ENCODE data around the gene FDCSP.
"Not testable (repeated sequence)": the region's sequence is repeated elsewhere in the genome, so short reads cannot be mapped to it uniquely, and the experiment has no call there.

DNA sequence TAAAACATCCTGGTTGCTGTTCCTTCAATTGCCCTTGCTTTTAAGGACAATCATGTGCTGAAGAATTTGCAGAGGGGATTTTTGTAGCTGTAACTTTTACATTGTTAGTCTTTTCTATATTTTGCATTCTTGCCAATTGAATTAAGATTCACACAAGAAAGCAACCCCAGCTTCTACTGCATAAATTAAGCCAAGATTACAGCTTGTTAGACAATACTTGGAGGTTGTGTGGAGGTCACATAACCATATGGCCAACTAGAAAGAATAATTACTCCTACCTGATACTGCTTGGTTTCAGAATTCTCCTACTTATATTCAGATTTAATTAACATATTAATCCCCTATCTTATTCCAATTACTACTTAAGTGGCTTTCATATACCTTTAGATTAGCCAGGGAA, 4.1 kb upstream of the FDCSP start:
- TF ChIP-seq, protein P1, sequence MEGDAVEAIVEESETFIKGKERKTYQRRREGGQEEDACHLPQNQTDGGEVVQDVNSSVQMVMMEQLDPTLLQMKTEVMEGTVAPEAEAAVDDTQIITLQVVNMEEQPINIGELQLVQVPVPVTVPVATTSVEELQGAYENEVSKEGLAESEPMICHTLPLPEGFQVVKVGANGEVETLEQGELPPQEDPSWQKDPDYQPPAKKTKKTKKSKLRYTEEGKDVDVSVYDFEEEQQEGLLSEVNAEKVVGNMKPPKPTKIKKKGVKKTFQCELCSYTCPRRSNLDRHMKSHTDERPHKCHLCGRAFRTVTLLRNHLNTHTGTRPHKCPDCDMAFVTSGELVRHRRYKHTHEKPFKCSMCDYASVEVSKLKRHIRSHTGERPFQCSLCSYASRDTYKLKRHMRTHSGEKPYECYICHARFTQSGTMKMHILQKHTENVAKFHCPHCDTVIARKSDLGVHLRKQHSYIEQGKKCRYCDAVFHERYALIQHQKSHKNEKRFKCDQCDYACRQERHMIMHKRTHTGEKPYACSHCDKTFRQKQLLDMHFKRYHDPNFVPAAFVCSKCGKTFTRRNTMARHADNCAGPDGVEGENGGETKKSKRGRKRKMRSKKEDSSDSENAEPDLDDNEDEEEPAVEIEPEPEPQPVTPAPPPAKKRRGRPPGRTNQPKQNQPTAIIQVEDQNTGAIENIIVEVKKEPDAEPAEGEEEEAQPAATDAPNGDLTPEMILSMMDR (conservative IDR thresholded peaks at IDR 0.05; ENCODE audit: low read depth, low read length) = not testable (repeated sequence)
- TF ChIP-seq EZH2 (IDR thresholded peaks at IDR 0.05; ENCODE audit: low read length, unreplicated experiment) = not testable (repeated sequence)

Measured in PC-3 (cell line).